Thoracic aorta (tissue), 2 donors: ENCODE measurements around the gene IFRD2. TPM values are rescaled to one million over a fixed set of nuclear protein-coding genes. Genes with fewer than 3 reads are reported as not detected.

Source experiments
- ATAC-seq: fragments of 150-250 bp; one replicate; pipeline ENCODE4 v1.8.0; 2017; ENCODE audit warnings: low read depth; ENCODE audit not compliant: insufficient number of reproducible peaks, low FRiP score
- DNase-seq: peaks from one replicate; pipeline ENCODE4 v3.0.0-alpha.2; 2020; ENCODE audit warnings: low spot score
- H3K27ac ChIP-seq, 2 donors: fragments of 200-600 bp; sonication (generic); 1 replicate in 1 of 2; 2 replicates in 1 of 2; pipeline ENCODE4 v1.5.1; 2016; ENCODE audit warnings: mild to moderate bottlenecking in 2 of 2, moderate library complexity in 2 of 2
- H3K27me3 ChIP-seq: fragments of 200-600 bp; sonication (generic); replicated peaks from 2 replicates; pipeline ENCODE4 v1.6.0; 2016; ENCODE audit warnings: mild to moderate bottlenecking; ENCODE audit not compliant: insufficient read depth
- H3K36me3 ChIP-seq: fragments of 200-600 bp; sonication (generic); one replicate; pipeline ENCODE4 v1.5.1; 2016
- H3K4me1 ChIP-seq, 2 donors: fragments of 200-600 bp; sonication (generic); 1 replicate in 1 of 2; 2 replicates in 1 of 2; pipeline versions ENCODE4 v1.5.1 to v1.6.0; 2016; ENCODE audit warnings: low read depth in 2 of 2, mild to moderate bottlenecking in 1 of 2; ENCODE audit not compliant: control insufficient read depth in 1 of 2
- H3K4me3 ChIP-seq: fragments of 200-600 bp; sonication (generic); 2 replicates; pipeline ENCODE4 v1.5.1; 2016; ENCODE audit warnings: mild to moderate bottlenecking
- H3K9me3 ChIP-seq: fragments of 200-600 bp; sonication (generic); 2 replicates; pipeline ENCODE4 v1.5.1; 2016
- CTCF ChIP-seq: fragments of 200-600 bp; sonication (generic); IDR thresholded peaks from one replicate; pipeline ENCODE4 v1.5.1; 2019; ENCODE audit warnings: antibody characterized with exemption
- total RNA-seq, 2 donors: library from RNA; depleted of rRNA; stranded (reverse); fragments of >200 nt; gene quantifications; one replicate each; pipeline versions ENCODE4 v1.1.0 to v1.2.3, GENCODE V29; 2016

The IFRD2 gene
- total RNA-seq, 2 donors from 2014 or later = 43.3 to 118 TPM

GRCh38 chr3:50259432-50260026, 32.7 kb downstream of the IFRD2 start:
- no peaks in the 10 kb centered on the region for H3K9me3 ChIP-seq
- no peak for DNase-seq
- ATAC-seq = no peak
- peaks cover 27 to 60% of the 10 kb centered on the region in 2 donors for H3K4me1 ChIP-seq
- H3K27me3 ChIP-seq = no peaks in the 10 kb centered on the region
- H3K4me3 ChIP-seq = peak overlapping the region; percentile 68
- H3K36me3 ChIP-seq = peaks cover 35% of the 10 kb centered on the region
- TF ChIP-seq CTCF = no peak
- H3K27ac ChIP-seq = peak overlapping the region; percentile 97 to 98

DNA sequence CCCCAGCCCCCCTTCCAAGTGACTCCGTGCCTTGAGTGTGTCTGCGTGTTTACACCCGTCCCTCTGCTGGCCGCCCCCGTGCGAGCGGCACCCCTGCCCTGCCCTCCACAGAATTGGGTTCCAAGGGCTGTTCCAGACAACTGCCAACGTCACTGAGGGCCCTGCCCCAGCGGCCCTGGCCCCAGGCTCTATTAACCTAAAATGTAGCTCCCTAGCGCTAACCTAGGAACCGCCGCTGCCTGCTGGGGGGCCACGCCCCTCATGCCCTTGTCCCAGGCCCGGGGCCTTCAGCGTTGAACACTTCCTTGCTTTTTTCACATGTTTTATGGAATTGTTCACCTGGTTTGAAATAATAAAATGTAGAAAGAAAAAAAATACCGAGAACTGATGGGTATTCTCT, 33.2 kb downstream of the IFRD2 start:
- H3K9me3 ChIP-seq = no peaks in the 10 kb centered on the region
- no peak overlapping the region for H3K4me3 ChIP-seq
- DNase-seq = no peak
- H3K36me3 ChIP-seq = peaks cover 35% of the 10 kb centered on the region
- TF ChIP-seq CTCF = no peak
- no peaks in the 10 kb centered on the region for H3K27me3 ChIP-seq
- H3K27ac ChIP-seq = peak overlapping the region; percentile 97 to 98
- no peak for ATAC-seq
- peaks cover 28 to 59% of the 10 kb centered on the region in 2 donors for H3K4me1 ChIP-seq

- Histone ChIP-seq H3K36me3 (peaks cover 39% of the 10 kb centered on the region), H3K27ac (no peak overlapping the region), H3K27me3 (no peaks in the 10 kb centered on the region), H3K9me3 (no peaks in the 10 kb centered on the region), H3K4me1 (peaks cover 23 to 51% of the 10 kb centered on the region in 2 donors), H3K4me3 (no peak overlapping the region)
- ATAC-seq = no peak
- TF ChIP-seq CTCF = no peak
- DNase-seq = no peak
Observed at GRCh38 chr3:50258029-50258680, 34.1 kb downstream of the IFRD2 start.

GRCh38 chr3:50256978-50257890, 35.0 kb downstream of the IFRD2 start:
- peaks cover 23 to 42% of the 10 kb centered on the region in 2 donors for H3K4me1 ChIP-seq
- peak; percentile 28 for TF ChIP-seq CTCF
- H3K27me3 ChIP-seq = no peaks in the 10 kb centered on the region
- H3K4me3 ChIP-seq = no peak overlapping the region
- H3K36me3 ChIP-seq = peaks cover 47% of the 10 kb centered on the region
- ATAC-seq (no peak), DNase-seq (no peak)
- H3K9me3 ChIP-seq = no peaks in the 10 kb centered on the region
- H3K27ac ChIP-seq = no peak overlapping the region

DNA sequence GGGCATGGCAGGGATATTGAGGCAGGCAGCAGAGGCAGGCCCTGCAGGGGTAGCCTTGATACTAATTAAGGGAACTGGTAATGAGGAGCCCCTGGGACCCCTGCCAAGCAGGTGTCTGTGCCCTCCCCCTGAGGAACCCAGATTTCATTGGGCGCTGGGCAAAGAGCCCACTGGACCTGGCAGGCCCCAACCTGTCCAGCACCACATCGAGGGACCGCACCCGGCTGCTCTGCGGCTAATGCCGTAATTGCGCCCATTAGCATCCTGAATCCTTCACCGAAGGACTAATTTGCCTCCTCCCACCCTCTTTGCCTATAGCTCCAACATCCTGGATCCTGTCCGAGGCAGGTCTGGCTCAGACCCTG, 37.0 kb downstream of the IFRD2 start:
- ATAC-seq = no peak
- TF ChIP-seq CTCF = no peak
- H3K27me3 ChIP-seq = no peaks in the 10 kb centered on the region
- peaks cover 52% of the 10 kb centered on the region for H3K36me3 ChIP-seq
- no peak for DNase-seq
- peak overlapping the region; percentile 79 to 89 for H3K27ac ChIP-seq
- H3K4me3 ChIP-seq = no peak overlapping the region
- peaks cover 34 to 42% of the 10 kb centered on the region in 2 donors for H3K4me1 ChIP-seq
- no peaks in the 10 kb centered on the region for H3K9me3 ChIP-seq
